KG1 (cell line): ENCODE data around the gene SLAIN2.
"Not testable (repeated sequence)": the region's sequence is repeated elsewhere in the genome, so short reads cannot be mapped to it uniquely, and the experiment has no call there.

ENCODE experiments used
- DNase-seq: peaks from one replicate; lab custom pipeline; 2025; lab: John Stamatoyannopoulos, UW

SLAIN2 gene

DNA sequence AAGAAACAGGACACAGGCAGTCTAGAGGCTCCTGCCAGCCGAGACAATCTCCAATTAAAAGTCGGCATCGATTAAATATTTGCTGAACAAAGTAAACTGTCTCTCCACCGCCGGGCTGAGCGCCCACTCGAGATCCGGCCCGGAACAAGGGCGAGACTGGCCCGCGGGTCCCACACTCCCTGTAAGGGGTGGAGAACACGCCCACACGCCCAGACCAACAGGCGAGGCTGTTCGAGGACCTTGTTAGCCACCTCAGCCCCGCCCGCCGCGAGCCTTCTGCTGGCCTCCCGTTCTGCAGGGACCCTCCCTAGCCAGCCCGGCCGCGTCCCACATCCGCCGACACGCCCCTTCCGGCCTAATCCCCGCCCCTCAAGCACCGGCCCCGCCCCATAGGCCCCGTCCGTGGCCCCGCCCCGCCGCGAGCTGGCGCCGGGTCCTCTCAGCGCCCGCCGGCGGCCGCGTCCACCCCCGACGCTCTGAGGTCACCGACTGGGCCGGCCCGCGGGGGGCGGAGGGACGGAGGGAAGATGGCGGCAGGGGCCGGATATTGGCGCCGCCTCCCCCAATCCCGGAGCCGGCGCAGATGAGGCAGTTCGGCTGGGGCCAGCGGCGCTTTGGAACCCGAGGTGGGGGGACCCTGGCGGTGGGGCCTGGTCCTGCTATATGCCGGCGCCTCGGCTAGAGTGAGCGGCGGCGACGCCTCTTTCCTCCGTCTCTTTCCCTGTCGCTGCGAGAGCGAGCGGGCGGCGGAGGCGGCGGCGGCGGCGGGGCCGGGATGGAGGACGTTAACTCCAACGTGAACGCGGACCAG is at the start of gene SLAIN2:
SLAIN2 (plus strand) TSS at position 565 of the 811 bp plus-strand sequence; CDS start at position 776, 211 bp downstream.
- DNase-seq: peak; percentile 94

DNA sequence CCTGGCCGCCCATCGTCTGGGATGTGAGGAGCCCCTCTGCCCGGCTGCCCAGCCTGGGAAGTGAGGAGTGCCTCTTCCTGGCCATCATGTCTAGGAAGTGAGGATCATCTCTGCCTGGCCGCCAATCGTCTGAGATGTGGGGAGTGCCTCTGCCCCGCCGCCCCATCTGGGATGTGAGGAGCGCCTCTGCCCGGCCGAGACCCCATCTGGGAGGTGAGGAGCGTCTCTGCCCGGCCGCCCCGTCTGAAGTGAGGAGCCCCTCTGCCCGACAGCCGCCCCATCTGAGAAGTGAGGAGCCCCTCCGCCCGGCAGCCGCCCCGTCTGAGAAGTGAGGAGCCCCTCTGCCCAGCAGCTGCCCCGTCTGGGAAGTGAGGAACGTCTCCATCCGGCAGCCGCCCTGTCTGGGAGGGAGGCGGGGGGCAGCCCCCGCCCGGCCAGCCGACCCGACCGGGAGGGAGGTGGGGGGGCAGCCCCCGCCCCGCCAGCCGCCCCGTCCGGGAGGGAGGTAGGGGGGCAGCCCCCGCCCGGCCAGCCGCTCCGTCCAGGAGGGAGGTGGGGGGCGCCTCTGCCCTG is 49.0 kb upstream of the SLAIN2 start:
- DNase-seq: not testable (repeated sequence)

DNA sequence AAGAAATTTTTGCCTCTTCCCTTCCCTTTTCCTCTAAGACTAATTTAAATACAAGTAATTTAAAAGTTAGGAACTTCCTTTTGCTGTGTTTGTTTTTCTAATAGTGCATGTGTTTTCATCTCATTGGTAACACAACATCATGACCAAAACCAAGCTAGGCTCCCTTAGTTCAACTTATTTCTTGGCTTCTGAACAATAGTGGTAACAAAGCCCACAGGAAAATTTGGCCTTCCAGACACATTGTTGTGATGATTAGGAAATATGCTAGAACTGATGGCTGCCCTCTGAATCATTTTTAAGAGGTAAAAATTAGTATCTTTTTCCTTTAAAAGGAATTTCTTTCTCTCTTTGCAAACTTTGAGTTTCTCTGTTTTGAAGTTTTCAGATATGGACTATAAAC is 46.2 kb upstream of the SLAIN2 start:
- DNase-seq: no peak

DNA sequence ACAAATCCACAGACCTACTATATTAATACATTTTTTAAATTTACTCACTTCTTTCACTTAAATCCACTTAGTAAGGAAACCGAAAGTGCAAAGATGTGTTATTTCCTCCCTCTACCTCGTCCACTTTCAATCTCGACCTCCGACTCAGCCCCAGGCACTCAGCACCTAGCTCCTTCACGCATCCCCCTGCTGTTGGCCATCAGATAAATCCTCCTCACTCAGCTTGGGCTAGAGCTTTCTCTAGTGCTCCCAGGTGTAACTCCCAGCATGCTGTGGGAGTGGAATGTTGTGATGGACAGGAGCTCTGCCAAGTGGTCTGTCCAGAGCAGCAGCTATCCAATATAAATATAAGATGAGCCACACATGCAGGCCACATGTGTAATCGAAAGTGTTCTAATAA is 45.0 kb upstream of the SLAIN2 start:
- DNase-seq: no peak

DNA sequence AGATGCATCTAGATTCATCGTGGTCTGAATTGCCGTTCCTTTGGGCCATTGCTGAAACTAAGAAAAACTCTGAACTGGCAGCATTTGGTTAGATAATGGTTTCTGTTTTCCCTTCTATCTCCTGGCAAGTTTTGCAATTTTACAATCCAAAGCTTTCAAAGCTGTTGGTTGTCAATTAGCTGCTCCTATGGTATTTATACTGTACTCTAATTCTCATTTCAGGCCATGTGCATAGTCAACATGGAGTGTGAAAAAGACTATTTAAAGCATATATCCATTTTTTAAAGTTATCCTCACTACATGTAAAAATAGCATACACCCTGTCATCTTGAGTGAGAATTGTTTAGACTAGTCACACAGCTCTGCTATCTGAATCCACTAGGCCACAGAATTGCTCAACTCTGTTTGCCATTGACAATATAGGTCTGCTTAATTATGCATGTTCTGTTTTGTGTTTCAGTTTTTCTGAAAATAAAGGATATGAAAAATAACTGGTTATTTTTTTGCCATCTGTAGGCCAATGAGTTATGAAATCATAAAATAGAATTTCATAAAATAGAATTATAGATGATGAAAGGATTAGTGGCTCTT is 44.0 kb upstream of the SLAIN2 start:
- DNase-seq: no peak

DNA sequence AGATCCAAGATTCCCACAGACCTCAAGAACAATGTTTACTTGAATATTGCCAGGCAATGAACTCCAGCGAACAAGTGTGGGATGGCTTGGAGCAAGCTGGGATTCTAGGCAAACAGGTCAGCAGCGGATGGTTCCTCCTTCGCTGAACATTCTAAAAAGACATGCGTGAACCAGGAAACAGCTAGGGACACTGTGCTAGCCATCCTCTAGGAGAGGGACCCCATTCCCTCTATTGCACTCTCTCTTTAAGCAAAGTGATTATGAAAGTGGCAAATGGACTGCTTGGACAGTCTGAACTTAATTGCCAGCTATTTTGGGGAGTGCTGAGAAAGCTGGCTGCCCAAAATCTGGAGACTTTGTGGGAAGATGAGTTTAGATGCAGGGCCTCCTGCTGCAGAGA is 41.8 kb upstream of the SLAIN2 start:
- DNase-seq: no peak

DNA sequence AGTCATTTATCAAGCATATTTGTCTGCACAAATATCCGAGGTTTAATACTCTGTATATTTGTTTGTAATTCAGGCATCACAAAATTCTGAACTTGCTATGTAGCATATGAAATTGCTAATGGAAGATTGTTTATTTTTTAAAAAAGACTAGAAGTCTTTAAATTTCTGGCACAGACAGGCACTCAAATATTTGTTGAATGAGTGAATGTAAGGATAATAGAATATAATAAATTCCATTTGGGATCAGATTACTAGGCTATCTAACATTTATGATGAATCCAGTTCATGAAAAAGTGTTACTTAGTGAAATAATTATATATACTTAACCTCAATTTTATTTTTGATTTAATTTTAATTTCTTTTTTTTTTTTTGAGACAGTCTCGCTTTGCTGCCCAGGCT is 41.3 kb upstream of the SLAIN2 start:
- DNase-seq: no peak

DNA sequence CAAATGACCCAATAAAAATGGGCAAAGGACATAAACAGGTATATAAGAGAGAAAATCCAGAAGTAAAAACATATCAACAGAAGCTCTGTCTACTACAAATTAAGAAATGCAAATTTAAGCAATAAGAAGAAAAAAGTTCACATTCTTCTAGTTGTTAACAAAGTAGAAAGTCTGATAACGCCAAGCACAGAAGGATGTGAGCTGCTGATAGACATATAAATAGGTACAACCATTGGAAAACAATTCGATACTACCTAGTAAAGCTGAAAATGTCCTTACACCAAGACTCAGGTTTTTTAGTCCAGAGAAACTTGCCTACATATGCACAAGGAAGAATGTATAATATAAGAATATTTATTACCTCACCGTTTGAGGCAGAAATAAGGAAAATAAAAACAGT is 35.8 kb upstream of the SLAIN2 start:
- no peak for DNase-seq

DNA sequence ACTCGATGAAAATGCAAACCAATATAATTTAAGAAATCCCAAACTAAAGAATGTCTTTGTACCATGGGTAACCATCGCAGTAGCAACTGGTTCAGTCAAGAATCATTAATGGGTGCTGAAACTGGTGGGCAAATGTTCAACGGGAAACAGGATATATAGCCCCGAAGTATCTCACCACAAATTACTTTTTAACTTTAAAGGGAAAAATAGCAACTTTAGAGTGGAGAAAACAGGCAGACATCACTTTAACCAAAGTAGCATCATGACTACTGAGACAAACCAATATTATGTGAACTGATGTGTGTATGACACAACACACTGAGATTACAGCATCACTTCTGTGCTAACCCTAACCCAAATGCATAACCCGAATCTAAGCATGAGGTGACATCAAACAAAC is 33.8 kb upstream of the SLAIN2 start:
- DNase-seq: no peak

DNA sequence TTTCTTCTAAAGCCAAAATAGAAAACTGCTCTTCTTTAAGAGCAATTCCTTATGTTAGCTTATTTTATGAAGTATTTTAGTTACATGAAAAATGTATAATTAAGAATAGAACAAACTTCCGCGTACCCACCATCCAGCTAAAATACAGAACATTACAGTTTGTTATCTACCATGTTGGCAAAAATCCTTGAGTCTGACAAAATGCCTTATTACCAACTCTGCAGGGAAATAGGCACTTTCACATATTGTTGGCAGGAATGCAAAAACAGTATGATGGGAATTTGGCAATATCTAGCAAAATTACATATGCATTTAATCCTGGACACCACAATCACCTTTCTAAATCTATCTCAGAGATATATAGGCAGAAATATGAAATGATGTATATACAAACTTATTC is 32.4 kb upstream of the SLAIN2 start:
- no peak for DNase-seq

DNA sequence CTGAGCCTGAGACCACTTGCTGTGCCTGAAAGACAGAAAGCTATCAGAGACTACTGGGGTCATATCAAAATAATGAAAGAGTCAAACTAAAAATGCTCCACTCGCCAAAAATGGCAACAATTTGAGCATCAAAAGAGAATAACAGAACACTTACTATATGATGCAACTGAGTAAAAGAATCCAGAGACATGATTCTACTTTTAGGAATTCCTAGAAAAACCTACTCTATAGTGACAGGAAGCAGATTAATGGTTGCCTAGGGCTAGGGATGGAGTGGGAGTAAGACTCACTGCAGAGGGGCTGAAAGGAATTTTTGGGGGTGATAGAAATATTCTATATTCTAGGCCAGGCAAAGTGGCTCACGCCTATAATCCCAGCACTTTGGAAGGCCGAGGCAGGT is 29.4 kb upstream of the SLAIN2 start:
- DNase-seq: no peak

DNA sequence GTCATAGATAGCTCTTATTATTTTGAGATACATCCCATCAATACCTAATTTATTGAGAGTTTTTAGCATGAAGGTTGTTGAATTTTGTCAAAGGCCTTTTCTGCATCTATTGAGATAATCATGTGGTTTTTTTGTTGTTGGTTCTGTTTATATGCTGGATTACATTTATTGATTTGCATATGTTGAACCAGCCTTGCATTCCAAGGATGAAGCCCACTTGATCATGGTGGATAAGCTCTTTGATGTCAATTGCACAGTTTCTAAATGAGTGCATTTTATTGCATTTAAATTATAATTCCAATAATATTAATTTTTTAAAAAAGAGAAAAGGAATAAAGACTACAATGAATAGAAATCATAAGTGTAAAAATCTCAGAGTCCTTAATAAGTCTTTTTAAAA is 26.6 kb upstream of the SLAIN2 start:
- DNase-seq: not testable (repeated sequence)

DNA sequence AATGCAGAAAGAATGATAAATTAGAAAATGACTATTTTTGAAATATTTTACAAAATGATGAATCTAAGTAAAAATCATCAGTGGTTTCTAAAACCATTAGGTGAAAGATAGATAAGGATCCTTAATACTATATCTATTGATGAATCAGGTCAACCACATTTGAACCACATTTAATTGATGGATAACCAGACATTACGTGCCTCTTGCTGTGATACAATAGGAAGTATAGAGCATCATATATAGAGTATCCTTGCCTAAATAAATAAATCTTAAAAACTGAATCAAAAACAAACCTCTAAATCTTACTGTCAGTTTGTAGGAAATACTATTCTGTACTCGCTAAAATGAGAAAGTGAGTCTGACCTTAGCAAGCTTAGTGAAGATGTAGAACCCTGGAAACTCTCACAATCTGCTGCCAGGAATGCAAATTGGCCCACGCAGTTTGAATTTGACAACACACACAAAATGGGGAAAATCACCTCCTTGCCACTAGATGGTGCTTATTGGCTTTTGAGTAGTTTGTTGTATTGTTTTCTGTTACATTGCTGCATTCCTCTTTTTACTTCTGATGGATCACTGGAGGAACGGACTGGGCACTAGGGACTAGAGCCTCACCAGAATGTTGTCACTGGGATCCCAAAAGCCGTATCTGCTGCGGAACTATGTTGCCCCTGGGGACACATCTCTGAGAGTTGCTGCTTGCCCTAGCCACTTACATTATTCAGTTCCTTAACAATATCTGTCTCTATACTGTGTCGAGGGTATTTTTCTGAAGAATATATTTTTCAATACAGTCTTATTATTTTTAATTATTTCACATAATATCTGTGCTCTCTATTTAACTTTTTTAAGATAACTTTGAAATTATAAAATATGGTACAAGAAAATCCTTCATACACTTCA is 25.4 kb upstream of the SLAIN2 start:
- no peak for DNase-seq

DNA sequence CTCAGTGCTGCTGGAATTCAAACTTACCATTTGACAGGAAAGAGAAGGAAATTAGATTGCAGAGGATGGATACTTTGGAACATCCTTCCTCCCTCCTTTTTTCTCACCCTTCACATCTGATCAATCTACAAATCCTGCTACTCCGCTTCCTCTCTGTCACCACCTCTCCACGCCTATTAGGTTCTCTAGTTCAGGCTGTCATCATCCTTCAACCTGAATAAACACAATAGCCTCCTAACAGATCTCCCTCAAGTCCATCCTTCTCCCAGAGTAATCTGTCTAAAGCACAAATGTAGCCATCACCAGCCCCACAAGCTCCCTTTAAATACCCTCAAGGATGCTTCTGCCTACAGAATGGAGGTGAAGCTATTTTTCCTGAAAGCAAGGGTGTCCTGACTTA is 20.0 kb upstream of the SLAIN2 start:
- no peak for DNase-seq

DNA sequence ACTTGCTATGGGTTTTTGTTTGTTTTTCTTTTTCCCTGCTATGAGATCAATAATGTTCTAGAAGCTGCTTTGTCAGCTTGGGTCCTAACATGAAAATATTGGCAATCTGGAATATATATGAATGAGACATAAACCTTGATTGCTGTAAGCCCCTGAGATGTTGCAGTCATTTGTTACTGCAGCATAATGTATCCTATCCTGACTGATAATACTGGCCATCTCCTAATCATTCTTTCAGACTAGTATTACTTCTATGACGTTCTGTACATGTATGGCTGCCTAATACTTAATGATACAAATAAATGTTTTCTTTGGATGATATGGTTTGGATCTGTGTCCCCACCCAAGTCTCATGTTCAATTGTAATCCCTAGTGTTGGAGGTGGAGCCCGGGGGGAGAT is 19.3 kb upstream of the SLAIN2 start:
- no peak for DNase-seq

DNA sequence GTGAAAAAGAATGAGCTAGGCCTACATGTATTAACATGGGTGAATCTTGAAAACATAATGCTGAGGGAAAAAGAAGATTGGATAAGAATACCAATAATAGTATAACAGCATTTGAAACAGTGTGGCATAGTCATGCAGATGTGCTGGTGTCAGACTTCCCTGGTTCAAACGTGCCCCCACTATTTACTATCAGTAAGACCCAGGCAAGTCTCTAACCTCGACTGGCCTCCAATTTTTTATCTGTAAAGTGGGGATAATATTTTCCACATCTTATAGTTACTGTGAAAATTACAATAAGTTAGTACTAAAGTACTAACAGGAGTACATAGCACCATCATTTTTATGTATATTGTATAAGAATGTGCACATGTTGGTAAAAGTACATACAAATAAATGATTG is 17.0 kb upstream of the SLAIN2 start:
- DNase-seq: no peak

DNA sequence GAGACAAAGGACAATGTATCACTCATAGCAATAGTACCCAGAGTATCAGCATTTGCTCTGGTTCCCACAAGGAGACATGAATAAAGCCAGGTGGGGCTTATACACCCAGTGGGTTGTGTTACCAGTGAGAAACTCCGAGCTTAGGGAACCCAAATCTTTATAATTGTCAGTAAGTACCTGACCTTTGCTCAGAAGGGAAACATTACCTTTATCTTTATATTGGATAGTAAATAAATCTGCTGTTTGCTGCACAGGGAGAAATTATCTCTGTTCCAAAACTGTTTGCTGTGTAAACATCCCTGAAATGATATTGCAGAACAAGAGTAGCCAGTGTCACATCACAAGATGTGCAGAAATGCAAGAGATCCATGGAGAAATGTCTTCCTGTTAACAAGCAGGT is 12.1 kb upstream of the SLAIN2 start:
- no peak for DNase-seq

DNA sequence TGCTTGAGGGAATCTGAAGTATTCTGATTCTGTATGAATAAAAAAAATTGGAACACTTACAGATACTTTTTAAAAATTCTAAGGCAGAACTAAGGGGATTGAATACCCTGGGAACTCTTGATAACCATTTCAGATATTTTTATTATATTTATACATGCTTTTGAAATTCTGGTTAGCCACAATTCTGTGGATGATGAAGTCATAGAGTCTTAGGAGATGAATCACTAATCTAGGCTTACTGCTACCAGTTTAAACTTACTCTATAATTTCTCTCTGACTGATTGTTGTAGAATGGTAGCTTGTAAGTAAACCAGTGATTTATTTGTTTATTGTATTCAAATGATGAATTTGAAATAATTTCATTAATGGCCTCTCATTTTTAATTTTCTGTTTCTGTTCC is 11.4 kb upstream of the SLAIN2 start:
- no peak for DNase-seq

DNA sequence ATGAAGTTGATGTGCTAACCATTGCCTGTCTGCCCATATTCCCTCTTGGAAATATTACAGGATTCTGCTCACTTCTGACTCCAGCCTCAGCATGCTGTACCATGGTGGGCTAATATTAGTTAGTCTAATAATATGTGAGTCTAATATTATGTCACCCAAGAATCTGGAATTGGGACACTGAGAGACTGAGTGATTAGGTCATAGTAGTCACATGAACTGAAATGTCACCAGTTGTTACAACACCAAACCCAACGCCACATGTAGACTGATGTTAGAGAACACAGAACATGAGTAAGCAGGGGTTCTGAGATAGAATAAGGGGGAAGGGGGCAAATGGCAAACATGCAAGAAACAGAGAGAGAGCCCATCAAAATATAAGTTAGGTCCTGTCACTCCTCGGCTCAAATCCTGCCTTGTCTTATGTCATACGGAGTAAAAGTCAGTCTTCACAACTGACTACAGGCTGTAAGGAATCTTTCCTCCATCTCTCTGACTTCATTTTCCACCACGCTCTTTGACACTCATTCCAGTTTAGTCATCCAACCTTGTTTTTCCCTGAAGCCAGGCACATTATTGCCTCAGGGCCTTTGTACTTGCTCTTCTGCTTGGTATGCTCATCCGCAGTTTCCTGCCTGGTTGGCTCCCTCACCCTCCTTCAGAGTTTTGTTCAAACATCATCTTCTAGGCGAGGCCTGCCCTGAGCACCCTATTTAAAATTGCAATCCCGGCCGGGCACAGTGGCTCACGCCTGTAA is 9.6 kb upstream of the SLAIN2 start:
- DNase-seq: no peak

DNA sequence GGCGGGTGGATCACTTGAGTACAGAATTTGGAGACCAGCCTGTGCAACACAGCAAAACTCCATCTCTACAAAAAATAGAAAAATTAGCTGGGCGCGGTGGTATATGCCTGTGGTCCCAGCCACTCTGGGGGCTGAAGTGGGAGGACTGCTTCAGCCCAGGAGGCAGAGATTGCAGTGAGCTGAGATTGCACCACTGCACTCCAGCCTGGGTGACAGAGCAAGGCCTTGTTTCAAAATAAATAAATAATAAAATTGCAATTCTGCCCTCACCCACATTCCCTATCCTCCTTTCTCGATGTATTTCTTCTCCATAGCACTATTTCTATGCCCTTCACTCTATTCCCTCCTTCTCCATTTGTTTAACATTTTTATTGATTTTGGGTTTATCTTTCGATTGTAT is 8.7 kb upstream of the SLAIN2 start:
- no peak for DNase-seq

DNA sequence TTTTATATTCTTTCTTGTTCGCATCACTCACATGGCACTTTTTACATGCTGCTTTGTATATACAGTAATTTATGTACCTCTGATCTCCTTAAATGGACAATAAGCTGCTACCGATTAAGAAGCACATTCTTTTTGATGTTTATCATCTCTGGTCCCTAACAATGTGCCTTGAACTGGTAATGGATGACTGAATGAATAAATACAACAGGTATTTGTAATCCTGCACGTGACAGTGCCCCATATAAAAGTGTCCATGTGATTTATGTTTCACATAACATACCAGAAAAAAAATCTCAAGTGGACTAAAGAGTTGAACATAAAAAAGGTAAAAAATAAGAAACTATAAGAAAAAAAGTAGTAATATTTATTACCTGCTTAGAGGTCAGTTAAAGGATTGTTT is 7.7 kb upstream of the SLAIN2 start:
- DNase-seq: no peak

DNA sequence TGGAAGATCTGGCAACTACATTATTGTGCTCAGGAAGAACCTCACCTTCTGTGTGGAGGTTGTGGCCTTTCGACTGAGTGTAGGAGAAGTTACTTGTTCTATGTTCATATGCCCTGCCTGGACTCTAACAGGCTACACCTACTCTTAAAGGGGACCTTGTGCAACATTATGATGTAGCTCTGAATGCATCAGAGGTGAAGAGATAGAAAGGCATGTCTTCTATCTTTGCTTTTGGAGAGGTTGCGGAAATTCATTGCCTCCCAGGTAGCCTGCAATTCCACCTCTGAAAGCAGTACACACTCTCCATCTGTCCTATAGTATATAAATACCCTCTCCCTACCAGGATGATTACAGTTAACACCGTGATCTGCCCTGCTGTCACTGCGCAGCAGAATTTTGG is 7.1 kb upstream of the SLAIN2 start:
- DNase-seq: no peak
